ENCODE measurements around the gene OR10A7. TPM values are rescaled to one million over a fixed set of nuclear protein-coding genes. Genes with fewer than 3 reads are reported as not detected.

The OR10A7 gene
- total RNA-seq, 1 donor from 2014 or later: 0.47 TPM

DNA sequence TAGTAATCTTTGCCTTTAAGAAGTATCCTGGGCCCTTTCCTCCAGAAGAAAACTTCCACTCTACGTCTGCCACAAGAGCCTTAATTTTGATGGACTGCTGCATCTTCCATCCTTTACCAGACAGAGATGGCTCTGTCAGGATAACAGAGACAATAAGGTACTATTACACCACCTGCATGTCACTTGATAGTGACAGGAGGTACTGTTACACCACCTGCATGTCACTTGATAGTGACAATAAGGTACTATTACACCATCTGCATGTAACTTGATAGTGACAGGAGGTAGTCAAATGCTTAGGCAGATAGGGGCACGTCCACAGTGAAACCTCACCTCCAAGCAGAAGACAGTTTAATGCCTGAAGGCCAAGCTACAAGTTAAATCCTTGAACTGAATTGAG is 37.5 kb downstream of the OR10A7 start:
- peaks cover 6% of the 10 kb centered on the region for H3K4me1 Mint-ChIP-seq (ENCODE audit: low read depth, unreplicated experiment)
- DNase-seq: no peak
- TF ChIP-seq, protein P1, sequence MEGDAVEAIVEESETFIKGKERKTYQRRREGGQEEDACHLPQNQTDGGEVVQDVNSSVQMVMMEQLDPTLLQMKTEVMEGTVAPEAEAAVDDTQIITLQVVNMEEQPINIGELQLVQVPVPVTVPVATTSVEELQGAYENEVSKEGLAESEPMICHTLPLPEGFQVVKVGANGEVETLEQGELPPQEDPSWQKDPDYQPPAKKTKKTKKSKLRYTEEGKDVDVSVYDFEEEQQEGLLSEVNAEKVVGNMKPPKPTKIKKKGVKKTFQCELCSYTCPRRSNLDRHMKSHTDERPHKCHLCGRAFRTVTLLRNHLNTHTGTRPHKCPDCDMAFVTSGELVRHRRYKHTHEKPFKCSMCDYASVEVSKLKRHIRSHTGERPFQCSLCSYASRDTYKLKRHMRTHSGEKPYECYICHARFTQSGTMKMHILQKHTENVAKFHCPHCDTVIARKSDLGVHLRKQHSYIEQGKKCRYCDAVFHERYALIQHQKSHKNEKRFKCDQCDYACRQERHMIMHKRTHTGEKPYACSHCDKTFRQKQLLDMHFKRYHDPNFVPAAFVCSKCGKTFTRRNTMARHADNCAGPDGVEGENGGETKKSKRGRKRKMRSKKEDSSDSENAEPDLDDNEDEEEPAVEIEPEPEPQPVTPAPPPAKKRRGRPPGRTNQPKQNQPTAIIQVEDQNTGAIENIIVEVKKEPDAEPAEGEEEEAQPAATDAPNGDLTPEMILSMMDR (IDR thresholded peaks at IDR 0.05; ENCODE audit: partially characterized antibody, unreplicated experiment): no peak
- peaks cover 6% of the 10 kb centered on the region for H3K36me3 Mint-ChIP-seq (ENCODE audit: unreplicated experiment)
- no peaks in the 10 kb centered on the region for H3K27me3 Mint-ChIP-seq (ENCODE audit: unreplicated experiment)
- no peak overlapping the region for H3K27ac Mint-ChIP-seq (ENCODE audit: unreplicated experiment)
- peaks cover 5% of the 10 kb centered on the region for H3K9me3 Mint-ChIP-seq (ENCODE audit: unreplicated experiment)
- H3K4me3 Mint-ChIP-seq (ENCODE audit: unreplicated experiment): no peak overlapping the region

Other genes starting within 250 kb of the OR10A7 start
- gene TESPA1, start 236.3 kb upstream of the OR10A7 start, total RNA-seq (ENCODE audit: unreplicated experiment): not detected
- 206 TPM for gene NEUROD4, start 201.1 kb upstream of the OR10A7 start, total RNA-seq (ENCODE audit: unreplicated experiment)
- 2.9 TPM for gene OR9K2, start 94.6 kb upstream of the OR10A7 start, total RNA-seq (ENCODE audit: unreplicated experiment)
- not detected for gene OR6C74, start 23.6 kb downstream of the OR10A7 start, total RNA-seq (ENCODE audit: unreplicated experiment)
- gene OR6C6, start 75.5 kb downstream of the OR10A7 start, total RNA-seq (ENCODE audit: unreplicated experiment): not detected
- gene OR6C1, start 93.3 kb downstream of the OR10A7 start, total RNA-seq (ENCODE audit: unreplicated experiment): not detected
- gene OR6C3, start 109.7 kb downstream of the OR10A7 start, total RNA-seq (ENCODE audit: unreplicated experiment): not detected
- gene OR6C75, start 141.9 kb downstream of the OR10A7 start, total RNA-seq (ENCODE audit: unreplicated experiment): not detected
- gene OR6C65, start 179.5 kb downstream of the OR10A7 start, total RNA-seq (ENCODE audit: unreplicated experiment): not detected
- not detected for gene OR6C76, start 205.2 kb downstream of the OR10A7 start, total RNA-seq (ENCODE audit: unreplicated experiment)
- gene OR6C2, start 223.1 kb downstream of the OR10A7 start, total RNA-seq (ENCODE audit: unreplicated experiment): not detected
- gene OR6C70, start 249.1 kb downstream of the OR10A7 start, total RNA-seq (ENCODE audit: unreplicated experiment): not detected

Data from glutamatergic neuron (in vitro differentiated cells).